NCI-H2107 (cell line): ENCODE data around the gene IFT88.

Experiments used
- DNase-seq: peaks from one replicate; lab custom pipeline; 2025; lab: John Stamatoyannopoulos, UW

The IFT88 gene

DNA sequence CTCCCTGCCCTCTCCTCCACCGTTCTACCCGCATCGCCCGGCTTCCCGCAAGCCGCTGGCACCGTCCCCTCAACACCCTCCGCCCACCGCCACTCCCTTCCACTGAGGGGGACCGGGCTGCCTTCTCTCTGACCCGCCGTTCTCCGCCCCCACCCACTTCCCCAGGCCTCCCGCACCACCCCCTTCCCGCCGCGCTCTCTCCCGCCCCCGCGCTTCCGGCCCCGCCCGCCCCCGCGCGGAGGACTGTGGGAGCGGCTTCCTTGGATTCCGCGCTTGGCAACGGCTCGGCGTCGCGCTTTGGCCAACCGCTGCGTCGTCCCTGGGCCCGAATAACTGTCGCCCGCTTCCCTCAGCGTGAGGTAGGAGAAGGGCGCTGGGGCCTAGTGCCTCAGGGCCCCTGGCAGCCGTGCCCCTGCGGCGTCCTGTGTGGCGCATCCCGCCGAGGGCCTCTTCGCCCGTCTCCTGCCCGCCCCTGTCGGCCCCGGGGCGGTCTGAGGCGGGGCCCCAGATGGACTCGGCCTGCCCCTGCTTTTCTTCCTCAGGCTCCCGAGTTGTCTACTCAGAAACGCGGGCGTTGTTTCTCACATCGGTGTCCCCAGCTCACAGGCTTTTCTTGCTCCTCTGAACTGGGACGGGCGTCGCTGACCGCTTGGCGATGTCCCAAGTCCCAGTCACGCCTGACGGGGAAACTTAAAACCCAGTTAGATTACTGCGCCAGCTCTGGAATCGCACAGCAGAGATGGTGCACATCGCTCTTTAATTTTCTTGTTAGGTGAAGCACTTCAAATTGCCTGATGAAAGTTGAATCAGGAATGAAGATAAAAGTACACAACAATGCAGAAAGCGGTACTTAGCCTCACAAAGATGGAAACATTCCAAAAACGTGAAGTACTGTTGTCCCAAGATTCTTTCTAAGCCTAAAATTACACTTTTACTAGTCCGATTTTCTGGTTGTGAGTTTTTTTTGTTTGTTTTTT is at the start of gene IFT88:
Gene IFT88 (plus strand): TSS at position 260 of the 977 bp plus-strand sequence. CDS start 7,229 bp downstream, outside the sequence.
- DNase-seq, result peak; percentile 63

DNA sequence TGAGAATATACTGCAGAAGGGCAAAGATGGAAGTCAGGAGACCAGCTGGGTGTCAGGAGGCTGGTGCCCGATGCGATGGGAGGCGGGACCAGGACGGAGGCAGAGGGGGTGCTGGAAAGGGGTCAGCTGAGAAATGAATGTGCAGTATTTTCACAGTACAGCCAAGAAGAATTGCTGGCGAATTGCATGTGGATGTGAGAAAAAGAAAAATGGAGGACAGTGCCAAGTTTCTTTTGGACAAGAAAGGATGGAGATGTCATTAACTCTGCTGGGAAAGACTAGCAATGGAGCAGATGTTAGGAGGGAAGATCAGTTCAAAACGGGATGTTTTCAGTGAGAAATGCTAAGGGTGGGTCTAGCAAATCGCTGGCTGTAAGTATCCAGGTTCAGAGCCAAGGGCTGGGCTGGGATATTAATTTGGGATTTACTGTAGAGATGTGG is 48.3 kb upstream of the IFT88 start:
- DNase-seq, result no peak

DNA sequence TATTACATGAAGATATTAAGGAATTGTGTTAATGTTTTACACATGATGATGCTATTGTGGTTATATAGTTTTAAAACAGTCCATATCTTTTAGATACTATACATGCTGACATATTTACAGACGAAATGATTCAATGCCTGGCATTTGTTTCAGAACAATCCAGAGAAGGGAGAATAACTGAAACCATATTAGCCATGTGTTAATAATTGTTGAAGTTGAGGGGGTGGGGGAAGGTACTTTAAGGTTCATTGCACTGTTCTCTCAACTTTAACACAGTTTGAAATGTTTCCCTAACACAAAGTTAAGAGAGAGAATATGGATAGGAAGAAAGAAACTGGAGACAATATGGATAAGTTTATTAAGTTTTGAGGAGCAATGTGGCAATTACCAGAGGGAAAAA is 47.1 kb upstream of the IFT88 start:
- no peak for DNase-seq

- no peak for DNase-seq
Measured at GRCh38 chr13:20521364-20522115, 45.4 kb upstream of the IFT88 start.

DNA sequence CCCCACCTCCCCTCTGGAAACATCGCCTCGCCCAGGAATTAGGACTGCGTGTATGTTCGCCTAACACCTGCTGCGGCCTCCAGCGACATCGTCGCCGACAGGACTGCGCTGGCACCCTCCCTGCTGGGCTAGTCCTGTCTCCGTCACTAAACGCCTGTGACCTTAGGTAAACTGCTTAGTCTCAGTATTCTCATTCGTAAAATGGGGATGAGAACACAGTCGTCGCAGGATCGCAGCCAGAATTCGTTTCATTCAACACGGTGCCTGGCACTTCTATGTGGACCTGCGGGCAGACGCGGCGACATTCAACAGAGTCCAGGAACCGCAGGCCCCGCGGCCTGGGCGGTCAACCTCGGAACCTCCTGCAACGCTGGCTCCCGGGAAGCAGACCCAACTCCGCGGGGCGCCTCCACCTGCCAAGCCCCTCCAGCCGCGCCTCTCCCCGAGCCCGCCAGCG is 41.8 kb upstream of the IFT88 start:
- no peak for DNase-seq

- DNase-seq, result peak; percentile 35
Measured at GRCh38 chr13:20525601-20526544, 41.1 kb upstream of the IFT88 start, which contains the start of gene CRYL1. Gene CRYL1, minus strand, starts transcription at chr13:20525857. Its CDS starts 63 bp downstream, at chr13:20525794.

- DNase-seq, result no peak
Measured at GRCh38 chr13:20526664-20527063, 40.3 kb upstream of the IFT88 start.

DNA sequence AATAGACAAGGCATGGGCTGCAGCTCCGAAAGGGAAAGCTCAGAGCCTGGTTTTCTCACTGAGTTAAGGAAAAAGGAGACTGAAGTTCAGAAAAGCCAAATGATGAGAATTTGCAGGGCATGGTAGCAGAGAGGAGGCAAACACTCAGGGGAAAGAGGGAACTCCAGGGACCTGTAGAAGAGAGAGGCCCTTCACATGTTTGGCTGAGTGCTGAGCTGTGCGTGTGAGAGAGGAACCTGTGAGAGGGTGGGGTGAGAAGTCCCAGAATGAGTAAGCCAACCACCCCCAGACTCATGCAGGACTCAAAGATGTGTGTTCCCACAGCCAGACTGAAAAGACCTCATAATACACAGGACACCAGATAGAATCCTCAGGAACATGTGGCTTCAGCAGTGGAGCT is 38.5 kb upstream of the IFT88 start:
- no peak for DNase-seq

DNA sequence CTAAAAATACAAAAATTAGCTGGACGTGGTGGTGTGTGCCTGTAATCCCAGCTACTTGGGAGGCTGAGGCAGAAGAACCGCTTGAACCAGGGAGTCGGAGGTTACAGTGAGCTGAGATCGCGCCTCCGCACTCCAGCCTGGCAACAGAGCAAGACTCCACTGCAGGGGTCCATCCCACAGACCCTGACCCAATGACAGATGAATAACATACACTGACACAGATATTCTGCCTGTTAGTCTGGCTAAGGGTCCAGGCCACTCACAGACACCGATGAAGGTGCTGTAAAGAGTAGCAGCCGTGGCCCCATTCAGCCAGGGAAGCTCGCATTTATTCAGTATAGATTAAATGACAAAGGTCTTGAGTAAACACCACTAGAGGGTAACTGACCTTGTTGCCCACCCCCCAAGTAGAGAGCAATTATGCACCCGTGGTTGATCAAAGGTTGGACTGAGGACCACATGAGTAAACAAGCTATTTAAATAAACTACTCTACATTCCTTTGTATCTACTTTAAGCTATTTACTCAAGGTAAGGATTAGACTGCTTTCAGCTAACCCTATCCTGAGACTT is 32.8 kb upstream of the IFT88 start:
- DNase-seq, result no peak

- DNase-seq, result no peak
Measured at GRCh38 chr13:20536992-20537391, 30.0 kb upstream of the IFT88 start.

- DNase-seq, result no peak
Measured at GRCh38 chr13:20544201-20544923, 22.6 kb upstream of the IFT88 start.

GRCh38 chr13:20546556-20546955 is 20.4 kb upstream of the IFT88 start:
- no peak for DNase-seq

DNA sequence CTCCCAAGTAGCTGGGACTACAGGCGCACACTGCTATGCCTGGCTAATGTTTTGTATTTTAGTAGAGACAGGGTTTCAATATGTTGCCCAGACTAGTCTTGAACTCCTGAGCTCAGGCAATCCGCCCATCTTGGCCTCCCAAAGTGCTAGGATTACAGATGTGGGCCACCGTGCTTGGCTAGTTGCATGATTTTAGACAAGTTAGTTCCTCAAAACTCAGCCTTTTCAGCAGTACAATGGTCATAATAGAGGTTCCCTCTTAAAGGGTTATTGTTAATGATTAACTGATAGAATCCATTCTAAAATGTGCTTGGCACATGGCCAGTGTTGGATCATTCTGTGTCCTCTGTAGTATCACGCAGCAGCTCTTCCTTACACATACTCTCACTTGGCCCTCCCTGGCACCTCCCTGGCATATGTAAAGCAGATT is 19.5 kb upstream of the IFT88 start:
- DNase-seq, result no peak

DNA sequence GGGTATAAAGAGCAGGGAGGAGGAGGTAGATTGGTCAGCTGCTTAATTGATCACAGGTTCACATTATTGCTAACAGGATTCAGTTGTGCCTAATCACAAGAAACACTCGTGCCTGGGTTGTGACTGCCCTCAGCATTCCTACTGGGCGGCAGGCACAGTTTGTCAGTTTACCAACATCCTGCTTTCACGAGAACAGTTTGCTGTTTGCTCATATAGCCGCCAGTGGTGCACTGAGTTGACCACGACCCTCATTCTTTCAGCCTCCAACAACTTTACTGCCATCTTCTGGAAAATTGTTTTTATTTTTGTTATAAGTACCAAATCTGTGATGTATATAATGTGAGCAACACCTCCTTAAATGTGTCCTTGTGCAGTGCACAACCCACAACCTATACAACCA is 16.2 kb upstream of the IFT88 start:
- DNase-seq, result no peak

GRCh38 chr13:20553311-20553710 is 13.6 kb upstream of the IFT88 start:
- DNase-seq, result no peak

GRCh38 chr13:20558982-20559381 is 8.0 kb upstream of the IFT88 start:
- DNase-seq, result no peak

DNA sequence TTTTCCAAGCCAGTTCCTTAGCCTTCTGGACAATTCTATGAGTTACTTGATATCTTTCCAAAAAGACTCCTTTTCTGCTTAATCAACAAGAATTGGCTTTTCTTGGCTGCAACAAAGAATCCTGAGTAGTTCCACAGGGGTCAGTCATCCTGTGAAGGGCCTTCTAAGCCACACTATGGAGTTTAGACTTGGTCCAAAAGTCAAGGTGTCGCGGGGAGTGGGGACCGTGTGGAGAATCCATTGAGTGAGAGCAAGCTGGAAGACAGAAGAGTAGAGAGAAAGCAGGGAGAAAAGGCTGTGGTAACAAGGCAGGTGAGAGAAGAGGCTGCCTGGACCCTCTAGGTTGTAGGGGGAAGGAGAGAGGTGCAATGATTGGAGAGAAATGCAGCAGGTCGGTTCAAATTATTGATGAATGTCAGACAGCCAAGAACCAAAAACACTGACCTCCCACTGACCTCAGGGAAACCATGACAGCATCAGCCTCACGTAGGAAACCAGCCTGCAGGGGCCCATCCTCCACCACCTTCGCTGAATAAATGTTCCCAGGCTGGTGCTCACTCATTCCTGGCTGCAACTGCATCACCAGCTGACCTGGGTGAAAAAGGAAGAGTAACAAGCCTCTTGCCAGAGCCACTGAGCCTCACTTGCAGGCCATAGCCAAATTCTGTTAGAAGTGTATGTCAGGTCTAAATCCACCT is 7.1 kb upstream of the IFT88 start:
- no peak for DNase-seq

GRCh38 chr13:20561741-20562140 is 5.2 kb upstream of the IFT88 start:
- DNase-seq, result no peak

DNA sequence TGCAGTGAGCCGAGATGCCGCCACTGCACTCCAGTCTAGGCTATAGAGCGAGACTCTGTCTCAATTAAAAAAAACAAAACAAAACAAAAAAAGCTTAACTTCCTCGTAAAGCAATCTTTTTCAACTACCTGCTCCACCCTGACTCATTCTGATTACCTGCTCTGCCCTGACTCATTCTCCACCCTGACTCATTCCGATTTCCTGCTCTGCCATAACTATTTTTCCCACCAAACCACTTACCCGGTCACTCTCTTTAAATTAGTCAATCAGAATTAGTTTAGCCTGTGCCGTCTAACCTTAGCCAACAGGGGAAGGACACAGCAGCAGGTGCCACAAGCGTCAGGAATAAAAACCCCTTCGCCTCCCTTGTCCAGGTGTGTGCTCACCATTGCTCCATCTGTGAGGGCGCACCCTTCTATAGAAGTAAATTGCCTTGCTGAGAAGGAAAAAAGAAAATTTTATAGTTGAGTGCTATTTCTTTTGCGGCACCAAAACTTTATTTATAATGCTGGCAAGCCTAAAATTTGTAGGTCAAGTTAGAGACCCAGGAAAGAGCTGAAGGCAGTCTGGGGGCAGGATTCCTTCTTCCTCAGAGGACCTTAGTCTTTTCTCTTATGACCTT is 1.7 kb upstream of the IFT88 start:
- DNase-seq, result no peak
